H1 (cell line): ENCODE measurements around the gene OSGEP. TPM values are rescaled to one million over a fixed set of nuclear protein-coding genes. Genes with fewer than 3 reads are reported as not detected.

Source experiments
- CTCF ChIA-PET: fragments of 300-600 bp; sonication (Branson Sonifier 250); formaldehyde crosslinking; loops from one replicate; lab custom pipeline; 2021; ENCODE audit not compliant: partially characterized antibody; lab: Charles Lee
- POLR2A ChIA-PET: fragments of 300-600 bp; sonication (Branson Sonifier 250); formaldehyde crosslinking; loops from one replicate; lab custom pipeline; 2021; ENCODE audit warnings: inconsistent platforms; ENCODE audit not compliant: partially characterized antibody; lab: Charles Lee
- DNase-seq, 2 experiments: peaks; one replicate each; pipeline versions ENCODE4 v3.0.0 to v3.0.0-alpha.2; 2010 to 2022; ENCODE audit warnings: low spot score in 2 of 2, low read depth in 1 of 2, mixed read lengths in 1 of 2
- FAIRE-seq: peaks from 2 replicates; lab custom pipeline; 2011; peaks lifted over from hg19 to GRCh38; lab: Jason Lieb, UNC
- H2AFZ ChIP-seq: 2 replicates; pipeline ENCODE4 v1.8.1; 2012; ENCODE audit warnings: low read length, inconsistent platforms
- H2AK5ac ChIP-seq: 2 replicates; pipeline ENCODE4 v1.6.1; 2013; ENCODE audit warnings: low read depth, low read length
- H2BK120ac ChIP-seq: replicated peaks from 2 replicates; pipeline ENCODE3; 2013; ENCODE audit warnings: low read depth, low read length, inconsistent platforms
- H2BK12ac ChIP-seq: 2 replicates; pipeline ENCODE4 v1.6.1; 2013; ENCODE audit warnings: low read depth, low read length
- H2BK15ac ChIP-seq: 2 replicates; pipeline ENCODE4 v1.6.1; 2013; ENCODE audit warnings: low read length
- H2BK20ac ChIP-seq: 2 replicates; pipeline ENCODE4 v1.6.1; 2013; ENCODE audit warnings: low read length
- H2BK5ac ChIP-seq: 2 replicates; pipeline ENCODE4 v1.6.1; 2013; ENCODE audit warnings: low read depth, low read length
- H3K14ac ChIP-seq: 2 replicates; pipeline ENCODE4 v1.6.1; 2013; ENCODE audit warnings: inconsistent platforms; ENCODE audit not compliant: insufficient read length
- H3K18ac ChIP-seq: 2 replicates; pipeline ENCODE4 v1.6.1; 2013; ENCODE audit warnings: low read length; ENCODE audit errors: extremely low read depth
- H3K23ac ChIP-seq: 2 replicates; pipeline ENCODE4 v1.6.1; 2013; ENCODE audit warnings: inconsistent platforms; ENCODE audit not compliant: insufficient read length
- H3K23me2 ChIP-seq: 2 replicates; pipeline ENCODE4 v1.6.1; 2013; ENCODE audit warnings: low read depth, low read length
- H3K27ac ChIP-seq: 2 replicates; pipeline ENCODE4 v1.6.1; 2011; ENCODE audit warnings: low read depth, low read length, inconsistent platforms
- H3K27me3 ChIP-seq, 4 experiments: replicated peaks in 1 of 4; 1 replicate in 1 of 4; 2 replicates in 3 of 4; pipeline versions ENCODE4 v1.6.1 to v1.8.1; 2011 to 2013; ENCODE audit warnings: low read length in 3 of 4, mild to moderate bottlenecking in 3 of 4, inconsistent platforms in 2 of 4, mixed read lengths in 2 of 4, moderate library complexity in 1 of 4; ENCODE audit not compliant: control insufficient read depth in 3 of 4, insufficient read depth in 3 of 4; ENCODE audit errors: extremely low read depth in 1 of 4
- H3K36me3 ChIP-seq, 4 experiments: 2 replicates each; pipeline versions ENCODE4 v1.6.1 to v1.8.1; 2011 to 2013; ENCODE audit warnings: mild to moderate bottlenecking in 4 of 4, low read length in 3 of 4, moderate library complexity in 2 of 4, control low read depth in 1 of 4, inconsistent platforms in 1 of 4; ENCODE audit not compliant: insufficient read depth in 4 of 4, control insufficient read depth in 2 of 4
- H3K4ac ChIP-seq: replicated peaks from 2 replicates; pipeline ENCODE3; 2013; ENCODE audit warnings: low read length, low read depth, mixed read lengths, inconsistent platforms; ENCODE audit not compliant: insufficient read length
- H3K4me1 ChIP-seq, 4 experiments: replicated peaks in 1 of 4; 1 replicate in 1 of 4; 2 replicates in 3 of 4; pipeline versions ENCODE4 v1.6.1 to v1.8.1; 2011 to 2013; ENCODE audit warnings: low read length in 3 of 4, inconsistent platforms in 2 of 4, mixed read lengths in 1 of 4; ENCODE audit not compliant: insufficient read depth in 4 of 4, control insufficient read depth in 3 of 4
- H3K4me2 ChIP-seq, 2 experiments: 2 replicates each; pipeline versions ENCODE4 v1.6.1 to v1.8.1; 2011 to 2013; ENCODE audit warnings: low read depth in 2 of 2, low read length in 2 of 2, control low read depth in 1 of 2, inconsistent platforms in 1 of 2, mild to moderate bottlenecking in 1 of 2; ENCODE audit not compliant: insufficient read depth in 1 of 2
- H3K4me3 ChIP-seq, 4 experiments: fragments of 200-600, 300-600 bp in 1 of 4; sonication (generic), shearing (Covaris generic), sonication (Bioruptor Twin) in 1 of 4; 2 replicates each; pipeline versions ENCODE4 v1.5.1 to v1.8.1; 2011 to 2016; ENCODE audit warnings: low read length in 4 of 4, low read depth in 3 of 4, control low read depth in 2 of 4, inconsistent platforms in 2 of 4, mild to moderate bottlenecking in 2 of 4, mixed read lengths in 1 of 4, moderate library complexity in 1 of 4; ENCODE audit not compliant: insufficient read depth in 2 of 4; ENCODE audit errors: extremely low read depth in 1 of 4
- H3K56ac ChIP-seq: replicated peaks from 2 replicates; pipeline ENCODE3; 2013; ENCODE audit warnings: low read depth, mild to moderate bottlenecking, mixed read lengths, low read length, inconsistent platforms; ENCODE audit not compliant: insufficient read length
- H3K79me1 ChIP-seq: 2 replicates; pipeline ENCODE4 v1.6.1; 2013; ENCODE audit warnings: low read depth, low read length, control low read depth
- H3K79me2 ChIP-seq, 2 experiments: 2 replicates each; pipeline versions ENCODE4 v1.6.1 to v1.8.1; 2012 to 2013; ENCODE audit warnings: low read length in 2 of 2, mild to moderate bottlenecking in 2 of 2, inconsistent platforms in 1 of 2; ENCODE audit not compliant: insufficient read depth in 2 of 2, control insufficient read depth in 1 of 2
- H3K9ac ChIP-seq, 4 experiments: replicated peaks in 1 of 4; 1 replicate in 1 of 4; 2 replicates in 3 of 4; pipeline versions ENCODE4 v1.6.1 to v1.8.1; 2011 to 2013; ENCODE audit warnings: low read depth in 3 of 4, low read length in 3 of 4, control low read depth in 2 of 4, mild to moderate bottlenecking in 2 of 4, moderate library complexity in 2 of 4, inconsistent platforms in 1 of 4; ENCODE audit errors: extremely low read depth in 1 of 4
- H3K9me3 ChIP-seq, 2 experiments: 2 replicates each; pipeline versions ENCODE4 v1.6.1 to v1.8.1; 2012 to 2013; ENCODE audit warnings: mild to moderate bottlenecking in 2 of 2, moderate library complexity in 2 of 2, control low read depth in 1 of 2, inconsistent platforms in 1 of 2, low read depth in 1 of 2, low read length in 1 of 2, mixed read lengths in 1 of 2; ENCODE audit not compliant: insufficient read depth in 2 of 2
- H4K20me1 ChIP-seq, 2 experiments: replicated peaks in 1 of 2; 2 replicates each; pipeline versions ENCODE3 to v1.8.1; 2011 to 2013; ENCODE audit warnings: inconsistent platforms in 2 of 2, low read length in 2 of 2, mild to moderate bottlenecking in 1 of 2; ENCODE audit not compliant: insufficient read depth in 2 of 2, control insufficient read depth in 1 of 2
- H4K5ac ChIP-seq: 2 replicates; pipeline ENCODE4 v1.6.1; 2013; ENCODE audit warnings: low read length, low read depth, mixed read lengths, inconsistent platforms; ENCODE audit not compliant: insufficient read length
- H4K8ac ChIP-seq: 2 replicates; pipeline ENCODE4 v1.8.0; 2013; ENCODE audit warnings: mild to moderate bottlenecking, moderate library complexity, low read length, inconsistent platforms; ENCODE audit not compliant: insufficient read depth; ENCODE audit errors: extremely low read depth
- H4K91ac ChIP-seq: replicated peaks from 2 replicates; pipeline ENCODE3; 2013; ENCODE audit warnings: low read length, mixed read lengths, inconsistent platforms; ENCODE audit not compliant: insufficient read length
- CBX8 ChIP-seq: fragments of 300-800, 300-1000 bp; sonication (generic); IDR thresholded peaks from 2 replicates; pipeline ENCODE4 v1.7.1; 2016; ENCODE audit warnings: low read depth, low read length, borderline replicate concordance
- CHD2 ChIP-seq: IDR thresholded peaks from 2 replicates; pipeline ENCODE4 v1.6.1; 2012; ENCODE audit warnings: low read length, improper control_type of control experiment
- EGR1 ChIP-seq: IDR thresholded peaks from 2 replicates; pipeline ENCODE4 v1.6.1; 2011; ENCODE audit warnings: low read depth, low read length, borderline replicate concordance
- EZH2 ChIP-seq: fragments of 200-600 bp; sonication (generic); IDR thresholded peaks from 2 replicates; pipeline ENCODE4 v1.7.1; 2012; ENCODE audit warnings: low read depth, mild to moderate bottlenecking, moderate library complexity, low read length, inconsistent platforms; ENCODE audit not compliant: severe bottlenecking
- HDAC2 ChIP-seq, 2 experiments: fragments of 300-600 bp in 1 of 2; sonication (generic) in 1 of 2; IDR thresholded peaks; 2 replicates each; pipeline ENCODE4 v1.6.1; 2011 to 2012; ENCODE audit warnings: low read depth in 2 of 2, low read length in 2 of 2, mild to moderate bottlenecking in 2 of 2, moderate library complexity in 2 of 2, borderline replicate concordance in 1 of 2, inconsistent platforms in 1 of 2
- RNF2 ChIP-seq: fragments of 200-900, 300-1000 bp; sonication (generic); IDR thresholded peaks from 2 replicates; pipeline ENCODE4 v1.7.1; 2016; ENCODE audit warnings: borderline replicate concordance, low read depth, mild to moderate bottlenecking, antibody characterized with exemption, low read length; ENCODE audit not compliant: poor library complexity, severe bottlenecking; ENCODE audit errors: missing control alignments
- SAP30 ChIP-seq: fragments of 300-600 bp; sonication (generic); IDR thresholded peaks from 2 replicates; pipeline ENCODE4 v1.7.1; 2012; ENCODE audit warnings: low read length, moderate library complexity, mild to moderate bottlenecking, inconsistent platforms; ENCODE audit not compliant: insufficient read depth, insufficient replicate concordance
- SIN3A ChIP-seq, 2 experiments: IDR thresholded peaks in 1 of 2; conservative IDR thresholded peaks in 1 of 2; 2 replicates each; pipeline ENCODE4 v1.6.1; 2011 to 2012; ENCODE audit warnings: low read length in 2 of 2, improper control_type of control experiment in 1 of 2, low read depth in 1 of 2, mild to moderate bottlenecking in 1 of 2
- SIX5 ChIP-seq: IDR thresholded peaks from 2 replicates; pipeline ENCODE4 v1.6.1; 2011; ENCODE audit warnings: mild to moderate bottlenecking, low read depth, low read length
- TCF12 ChIP-seq: IDR thresholded peaks from 2 replicates; pipeline ENCODE4 v1.6.1; 2011; ENCODE audit warnings: low read depth, mild to moderate bottlenecking, low read length
- WGBS, 2 experiments: shearing (Covaris generic) in 1 of 2; methylation state at CpG; one replicate each; pipeline versions ENCODE4 v1.1.6 to v1.1.7; 2013 to 2015; ENCODE audit warnings: low lambda C conversion rate in 2 of 2, mixed read lengths in 2 of 2, inconsistent platforms in 1 of 2, low coverage in 1 of 2, missing lambda C conversion rate in 1 of 2; ENCODE audit not compliant: insufficient replicate concordance in 2 of 2, insufficient coverage in 1 of 2, insufficient read length in 1 of 2; ENCODE audit errors: extremely low coverage in 1 of 2, missing lambda C conversion rate in 1 of 2; 5-methylcytosine and 5-hydroxymethylcytosine counted together
- polyA plus RNA-seq, 7 experiments: library from polyadenylated mRNA; depleted of rRNA in 3 of 7; stranded (reverse) in 5 of 7; unstranded in 2 of 7; fragments of >200 nt in 5 of 7; fragments of 200-250 nt in 2 of 7; gene quantifications; 1 replicate in 5 of 7; 2 replicates in 1 of 7; 4 replicates in 1 of 7; pipeline versions ENCODE4 v1.2.1 to v1.2.3, GENCODE V29; 2011 to 2013; ENCODE audit warnings: missing spikeins in 2 of 7, mixed read lengths in 2 of 7
- total RNA-seq: library from RNA; stranded (reverse); fragmentation: NEBNext Ultra II Directional; extraction: Animal tissue kit (Norgen Biotek cat#: 25700); gene quantifications from 2 replicates; pipeline ENCODE4 v1.2.1, GENCODE V29; 2021
- TF ChIP-seq, protein P1 (sequence below): IDR thresholded peaks from 2 replicates; pipeline ENCODE4 v1.6.1; 2011; ENCODE audit warnings: low read length, improper control_type of control experiment

Gene OSGEP
- total and polyA plus RNA-seq, 2 of the 8 experiments (the other 6 are each of a cell fraction or from before 2014, with no cell fraction given), result 34.4 to 78.6 TPM

DNA sequence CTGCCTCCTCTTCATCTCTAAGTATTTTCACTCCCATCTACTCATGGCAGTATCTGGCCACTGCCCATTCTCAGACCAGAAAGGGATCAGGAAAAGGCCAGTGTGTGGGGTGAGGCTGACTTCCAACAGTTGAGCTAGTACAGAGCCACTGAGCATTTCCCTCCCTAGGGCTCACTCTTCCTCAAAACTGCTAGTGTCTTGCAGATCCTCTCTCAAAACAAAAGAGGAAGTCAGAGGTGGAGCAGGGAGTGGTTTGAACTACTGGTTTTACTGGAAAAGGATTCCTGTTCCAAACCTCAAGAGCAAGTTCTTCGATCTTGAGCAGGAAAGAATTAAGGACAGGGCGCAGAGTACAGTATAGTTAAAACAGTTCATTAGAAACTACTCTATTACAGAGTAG lies 39.0 kb upstream of the OSGEP start:
- Histone ChIP-seq H3K18ac (no peak overlapping the region), H3K4me3 (no peak overlapping the region), H3K79me1 (no peaks in the 10 kb centered on the region), H3K14ac (no peak overlapping the region), H2AK5ac (no peak overlapping the region), H4K8ac (no peak overlapping the region), H3K27me3 (no peaks in the 10 kb centered on the region), H3K4me2 (no peak overlapping the region), H4K91ac (no peak overlapping the region), H3K23me2 (peaks cover 2% of the 10 kb centered on the region; the same call in 1 of the 2 replicates), H3K9me3 (peaks cover 0 to 5% of the 10 kb centered on the region in 2 experiments; a peak in 2 of 4 replicates), H3K9ac (no peak overlapping the region), H3K4ac (no peak overlapping the region), H2AFZ (peak overlapping the region; percentile 70; the same call in 1 of the 2 replicates), H2BK12ac (no peak overlapping the region), H3K56ac (no peak overlapping the region), H3K4me1 (peaks cover 0 to 5% (median 2%) of the 10 kb centered on the region in 4 experiments; a peak in 2 of 7 replicates), H3K27ac (no peak overlapping the region), H2BK20ac (no peak overlapping the region), H2BK5ac (no peak overlapping the region), H3K23ac (no peak overlapping the region), H2BK120ac (no peak overlapping the region), H2BK15ac (no peak overlapping the region), H3K36me3 (no peaks in the 10 kb centered on the region), H4K5ac (no peak overlapping the region), H4K20me1 (no peaks in the 10 kb centered on the region), H3K79me2 (no peaks in the 10 kb centered on the region)
- FAIRE-seq (no peak), DNase-seq (no peak)
- ChIA-PET POLR2A (interaction anchor here (1.2 to 1.5 kb wide), 3 partner anchors 24 to 38 kb away, joined by 4 to 10 read pairs (median 4); partner anchors contain the start of genes APEX1, OSGEP and PNP), CTCF (interaction anchor here (0.6 to 1.9 kb wide), 6 partner anchors 10 to 120 kb away, joined by 3 to 7 read pairs (median 4); no protein-coding TSS in a partner anchor)
- 95% methylated on average over 2 of the region's 2 CpGs; no CpG with 5 or more reads in 1 of the 2 experiments for WGBS, 2 experiments
- TF ChIP-seq SIX5 (no peak), CHD2 (no peak), EGR1 (no peak), CBX8 (no peak), TCF12 (no peak), SAP30 (no peak), SIN3A (conservative IDR thresholded peaks at IDR 0.05 in 1 of 2, IDR thresholded peaks at IDR 0.05 in 1 of 2; ENCODE audit: low read depth in 1 of 2, low read length in 2 of 2) (no peak), HDAC2 (IDR thresholded peaks at IDR 0.05; ENCODE audit: borderline replicate concordance in 1 of 2, low read depth in 2 of 2, low read length in 2 of 2) (no peak), EZH2 (no peak), RNF2 (no peak)
- TF ChIP-seq, protein P1, sequence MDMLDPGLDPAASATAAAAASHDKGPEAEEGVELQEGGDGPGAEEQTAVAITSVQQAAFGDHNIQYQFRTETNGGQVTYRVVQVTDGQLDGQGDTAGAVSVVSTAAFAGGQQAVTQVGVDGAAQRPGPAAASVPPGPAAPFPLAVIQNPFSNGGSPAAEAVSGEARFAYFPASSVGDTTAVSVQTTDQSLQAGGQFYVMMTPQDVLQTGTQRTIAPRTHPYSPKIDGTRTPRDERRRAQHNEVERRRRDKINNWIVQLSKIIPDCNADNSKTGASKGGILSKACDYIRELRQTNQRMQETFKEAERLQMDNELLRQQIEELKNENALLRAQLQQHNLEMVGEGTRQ, result no peak
